HCT116 (cell line): ENCODE measurements around the gene DGKK. TPM values are rescaled to one million over a fixed set of nuclear protein-coding genes. Genes with fewer than 3 reads are reported as not detected.

ENCODE experiments used
- ATAC-seq: fragments of 200-7000 bp; cut with Tn5 transposase; 2 replicates; pipeline ENCODE4 v1.9.1; 2020; ENCODE audit warnings: mild to moderate bottlenecking, moderate library complexity
- BruUV-seq: library from RNA; stranded (reverse); fragments of 400-500 nt; replicated peaks from 2 replicates; lab custom pipeline; 2021; lab: Mats Ljungman, UMichigan
- CTCF ChIA-PET: fragments of 300-600 bp; sonication (Branson Sonifier 250); formaldehyde crosslinking; loops from one replicate; lab custom pipeline; 2021; ENCODE audit warnings: antibody characterized with exemption; lab: Charles Lee
- POLR2A ChIA-PET: fragments of 300-600, 350-600 bp; sonication (Branson Sonifier 250); formaldehyde crosslinking; loops from one replicate; lab custom pipeline; 2021; ENCODE audit warnings: antibody characterized with exemption; lab: Charles Lee
- RAD21 ChIA-PET, 2 experiments: fragments of 300-600 bp; sonication (Branson Sonifier 250); formaldehyde crosslinking; loops; one replicate each; lab custom pipeline; 2023; ENCODE audit warnings: low total read pairs in 2 of 2; ENCODE audit not compliant: uncharacterized antibody in 2 of 2, unreplicated experiment in 2 of 2, low non-redundant PET in 1 of 2; lab: Charles Lee
- DNase-seq: peaks from one replicate; pipeline ENCODE4 v3.0.0-alpha.2; 2010; ENCODE audit warnings: low read depth, low spot score
- H2AFZ ChIP-seq: fragments of 200-600 bp; shearing (Covaris generic), sonication (generic); 2 replicates; pipeline ENCODE4 v1.6.1; 2017; ENCODE audit warnings: low read depth, mixed run types, mixed read lengths, antibody characterized with exemption, low read length; ENCODE audit not compliant: poor library complexity, severe bottlenecking
- H3K27ac ChIP-seq: 2 replicates; pipeline ENCODE4 v1.5.1; 2012; ENCODE audit warnings: low read depth, low read length
- H3K27me3 ChIP-seq: fragments of 200-600 bp; sonication (generic); 2 replicates; pipeline ENCODE4 v1.6.1; 2016; ENCODE audit warnings: mixed run types, low read length, mixed read lengths; ENCODE audit not compliant: insufficient read depth
- H3K36me3 ChIP-seq, 2 experiments: fragments of 200-500 bp in 1 of 2; fragments of 200-600 bp in 1 of 2; sonication (Bioruptor generic) in 1 of 2; sonication (generic) in 1 of 2; 2 replicates each; pipeline versions ENCODE4 v1.5.1 to v1.6.1; 2014 to 2016; ENCODE audit warnings: low read length in 2 of 2, inconsistent platforms in 1 of 2, mixed read lengths in 1 of 2, mixed run types in 1 of 2; ENCODE audit not compliant: insufficient read depth in 2 of 2, control insufficient read depth in 1 of 2
- H3K4me1 ChIP-seq, 2 experiments: fragments of 200-600 bp in 1 of 2; sonication (generic) in 1 of 2; 2 replicates each; pipeline versions ENCODE4 v1.5.1 to v1.6.1; 2012 to 2017; ENCODE audit warnings: low read length in 2 of 2, inconsistent platforms in 1 of 2, mild to moderate bottlenecking in 1 of 2, mixed read lengths in 1 of 2, mixed run types in 1 of 2, moderate library complexity in 1 of 2; ENCODE audit not compliant: insufficient read depth in 2 of 2, control insufficient read depth in 1 of 2
- H3K4me2 ChIP-seq: fragments of 200-600 bp; sonication (generic); 2 replicates; pipeline ENCODE4 v1.6.1; 2017; ENCODE audit warnings: mixed run types, low read length, mixed read lengths
- H3K4me3 ChIP-seq, 2 experiments: fragments of 200-600 bp in 1 of 2; sonication (generic) in 1 of 2; replicated peaks in 1 of 2; 2 replicates each; pipeline ENCODE4 v1.5.1; 2011 to 2016; ENCODE audit warnings: low read length in 2 of 2, control low read depth in 1 of 2, low read depth in 1 of 2, mild to moderate bottlenecking in 1 of 2, mixed read lengths in 1 of 2, mixed run types in 1 of 2
- H3K79me2 ChIP-seq: fragments of 200-600 bp; sonication (generic); 2 replicates; pipeline ENCODE4 v1.6.1; 2017; ENCODE audit warnings: mild to moderate bottlenecking, mixed run types, low read length, moderate library complexity, mixed read lengths; ENCODE audit not compliant: insufficient read depth
- H3K9ac ChIP-seq: fragments of 200-600 bp; sonication (generic); 2 replicates; pipeline ENCODE4 v1.6.1; 2016; ENCODE audit warnings: low read length, mixed read lengths
- H3K9me2 ChIP-seq: fragments of 200-600 bp; sonication (generic), shearing (Covaris generic); 2 replicates; pipeline ENCODE4 v1.6.1; 2017; ENCODE audit warnings: mixed run types, mild to moderate bottlenecking, moderate library complexity; ENCODE audit not compliant: insufficient read depth
- H3K9me3 ChIP-seq, 2 experiments: fragments of 200-500 bp in 1 of 2; fragments of 200-600 bp in 1 of 2; sonication (Bioruptor generic) in 1 of 2; sonication (generic) in 1 of 2; 2 replicates each; pipeline ENCODE4 v1.6.1; 2014 to 2017; ENCODE audit warnings: low read length in 2 of 2, mixed read lengths in 2 of 2, inconsistent platforms in 1 of 2, low read depth in 1 of 2, mild to moderate bottlenecking in 1 of 2, mixed run types in 1 of 2, moderate library complexity in 1 of 2; ENCODE audit not compliant: control insufficient read depth in 1 of 2, insufficient read depth in 1 of 2
- H4K20me1 ChIP-seq: fragments of 200-600 bp; sonication (generic), shearing (Covaris generic); 2 replicates; pipeline ENCODE4 v1.6.1; 2017; ENCODE audit warnings: mixed run types, mild to moderate bottlenecking, moderate library complexity; ENCODE audit not compliant: insufficient read depth
- CBX3 ChIP-seq: IDR thresholded peaks from 2 replicates; pipeline ENCODE4 v1.6.1; 2012; ENCODE audit warnings: low read depth
- CEBPB ChIP-seq: IDR thresholded peaks from 2 replicates; pipeline ENCODE4 v1.6.1; 2012; ENCODE audit warnings: low read depth
- CTCF ChIP-seq, 3 experiments: fragments of 200-600 bp in 1 of 3; sonication (generic) in 1 of 3; IDR thresholded peaks in 2 of 3; conservative IDR thresholded peaks in 1 of 3; 2 replicates each; pipeline ENCODE4 v1.5.1; 2012 to 2017; ENCODE audit warnings: low read depth in 2 of 3, low read length in 2 of 3, antibody characterized with exemption in 1 of 3, borderline replicate concordance in 1 of 3, control low read depth in 1 of 3, mild to moderate bottlenecking in 1 of 3, mixed read lengths in 1 of 3, mixed run types in 1 of 3, moderate library complexity in 1 of 3; ENCODE audit not compliant: insufficient read depth in 1 of 3
- EGR1 ChIP-seq: IDR thresholded peaks from 2 replicates; pipeline ENCODE4 v1.6.1; 2012; ENCODE audit warnings: low read depth
- ELF1 ChIP-seq: IDR thresholded peaks from 2 replicates; pipeline ENCODE4 v1.6.1; 2012; ENCODE audit warnings: low read depth, borderline replicate concordance
- EZH2 ChIP-seq: fragments of 200-600 bp; sonication (generic); IDR thresholded peaks from 2 replicates; pipeline ENCODE4 v1.6.1; 2017; ENCODE audit warnings: antibody characterized with exemption, mixed run types
- EZH2phosphoT487 ChIP-seq: fragments of 200-600 bp; IDR thresholded peaks from 2 replicates; pipeline ENCODE4 v1.6.1; 2018; ENCODE audit warnings: antibody characterized with exemption, borderline replicate concordance
- JUND ChIP-seq: IDR thresholded peaks from 2 replicates; pipeline ENCODE4 v1.6.1; 2012
- POLR2A ChIP-seq: IDR thresholded peaks from 2 replicates; pipeline ENCODE4 v1.7.0; 2011; ENCODE audit warnings: borderline replicate concordance; ENCODE audit not compliant: insufficient read depth, insufficient read length; ENCODE audit errors: extremely low read depth
- RAD21 ChIP-seq: IDR thresholded peaks from 2 replicates; pipeline ENCODE4 v1.6.1; 2012; ENCODE audit warnings: low read depth, mild to moderate bottlenecking
- TCF7L2 ChIP-seq: IDR thresholded peaks from 2 replicates; pipeline ENCODE4 v1.7.0; 2011; ENCODE audit warnings: borderline replicate concordance, inconsistent platforms; ENCODE audit not compliant: insufficient read depth, insufficient read length; ENCODE audit errors: extremely low read depth
- ZFX ChIP-seq: fragments of 450-650 bp; IDR thresholded peaks from 2 replicates; pipeline ENCODE4 v1.6.1; 2017
- ZNF274 ChIP-seq: fragments of 200-500 bp; sonication (Bioruptor generic); IDR thresholded peaks from 2 replicates; pipeline ENCODE4 v1.6.1; 2014; ENCODE audit warnings: mild to moderate bottlenecking, low read depth, low read length, inconsistent platforms
- intact Hi-C: fragments of 100-400 bp; cut with micrococcal nuclease; formaldehyde crosslinking; loops from 2 replicates; pipeline ENCODE4 v1.10.0; 2022
- total RNA-seq: library from RNA; stranded (reverse); gene quantifications from one replicate; pipeline ENCODE4 v1.2.1, GENCODE V29; 2021; ENCODE audit not compliant: unreplicated experiment

DGKK gene
- total RNA-seq, 1 experiment from 2014 or later = not detected

GRCh38 chrX:50432829-50433289 lies 37.8 kb downstream of the DGKK start:
- intact Hi-C loops = no loop called here
- DNase-seq (no peak), ATAC-seq (no peak)
- Histone ChIP-seq H3K27ac (no peak overlapping the region), H2AFZ (no peak overlapping the region), H3K4me2 (no peak overlapping the region), H3K79me2 (no peaks in the 10 kb centered on the region), H3K4me1 (no peaks in the 10 kb centered on the region), H3K9me2 (no peaks in the 10 kb centered on the region), H3K27me3 (no peaks in the 10 kb centered on the region), H3K9ac (no peak overlapping the region), H4K20me1 (no peaks in the 10 kb centered on the region), H3K9me3 (no peaks in the 10 kb centered on the region), H3K4me3 (no peak overlapping the region), H3K36me3 (no peaks in the 10 kb centered on the region)
- ChIA-PET POLR2A (no interaction called here), CTCF (no interaction called here), RAD21 (no interaction called here)
- no TSS peak for BruUV-seq
- no peak for TF ChIP-seq POLR2A
- no peak for TF ChIP-seq ZNF274

GRCh38 chrX:50431623-50432022 lies 39.0 kb downstream of the DGKK start:
- H4K20me1 ChIP-seq = no peaks in the 10 kb centered on the region
- ChIA-PET RAD21 (no interaction called here), CTCF (no interaction called here), POLR2A (no interaction called here)
- H2AFZ ChIP-seq = no peak overlapping the region
- no peaks in the 10 kb centered on the region for H3K9me2 ChIP-seq
- DNase-seq = no peak
- intact Hi-C loops = no loop called here
- H3K9me3 ChIP-seq = no peaks in the 10 kb centered on the region
- H3K36me3 ChIP-seq = no peaks in the 10 kb centered on the region
- H3K4me2 ChIP-seq = no peak overlapping the region
- no peak overlapping the region for H3K9ac ChIP-seq
- H3K4me1 ChIP-seq = no peaks in the 10 kb centered on the region
- no peaks in the 10 kb centered on the region for H3K79me2 ChIP-seq
- no peak for TF ChIP-seq ZFX
- no peak for TF ChIP-seq EZH2
- TF ChIP-seq CBX3 = no peak
- TF ChIP-seq RAD21 = no peak
- no peak for TF ChIP-seq JUND
- no peak for TF ChIP-seq TCF7L2
- TF ChIP-seq CTCF (IDR thresholded peaks at IDR 0.05 in 2 of 3, conservative IDR thresholded peaks at IDR 0.05 in 1 of 3; ENCODE audit: borderline replicate concordance in 1 of 3, insufficient read depth in 1 of 3, low read depth in 2 of 3, low read length in 2 of 3) = no peak
- no peak for TF ChIP-seq EGR1
- TF ChIP-seq CEBPB = no peak
- no peak for TF ChIP-seq ELF1
- TF ChIP-seq EZH2phosphoT487 = no peak
- ATAC-seq = no peak
- no TSS peak for BruUV-seq
- H3K27ac ChIP-seq = no peak overlapping the region
- H3K27me3 ChIP-seq = no peaks in the 10 kb centered on the region
- no peak overlapping the region for H3K4me3 ChIP-seq
